Neural progenitor cell (in vitro differentiated cells): ENCODE data around the gene CCDC122.

Experiments used
- EZH2 ChIP-seq: fragments of 200-600 bp; sonication (generic); IDR thresholded peaks from 2 replicates; pipeline ENCODE4 v1.6.1; 2017; ENCODE audit warnings: antibody characterized with exemption, mild to moderate bottlenecking, moderate library complexity
- EZH2phosphoT487 ChIP-seq: fragments of 200-600 bp; sonication (generic); IDR thresholded peaks from 2 replicates; pipeline ENCODE4 v1.6.1; 2017; ENCODE audit warnings: antibody characterized with exemption
- TF ChIP-seq, protein P1 (sequence below): fragments of 200-600 bp; sonication (generic); IDR thresholded peaks from 2 replicates; pipeline ENCODE4 v1.5.1; 2017; ENCODE audit warnings: antibody characterized with exemption, mild to moderate bottlenecking

DNA sequence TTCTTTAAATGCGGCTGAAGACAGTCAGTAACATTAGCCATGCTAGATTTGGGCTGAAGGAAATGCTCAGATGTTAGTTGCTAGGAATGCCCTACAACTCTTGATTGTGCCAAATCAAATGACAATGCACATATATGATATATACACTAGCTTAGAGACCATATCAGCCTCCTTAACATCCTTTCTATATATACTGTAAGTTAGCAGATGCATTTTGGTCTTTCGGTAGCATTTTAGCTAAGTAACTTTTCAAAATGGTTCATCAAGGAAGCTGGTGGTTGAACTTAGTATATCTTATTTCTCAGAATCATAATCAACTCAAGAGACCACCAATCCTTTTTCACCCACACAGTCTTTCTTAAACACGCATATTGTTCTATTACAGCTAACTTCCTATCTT is 78.7 kb downstream of the CCDC122 start:
- TF ChIP-seq, protein P1, sequence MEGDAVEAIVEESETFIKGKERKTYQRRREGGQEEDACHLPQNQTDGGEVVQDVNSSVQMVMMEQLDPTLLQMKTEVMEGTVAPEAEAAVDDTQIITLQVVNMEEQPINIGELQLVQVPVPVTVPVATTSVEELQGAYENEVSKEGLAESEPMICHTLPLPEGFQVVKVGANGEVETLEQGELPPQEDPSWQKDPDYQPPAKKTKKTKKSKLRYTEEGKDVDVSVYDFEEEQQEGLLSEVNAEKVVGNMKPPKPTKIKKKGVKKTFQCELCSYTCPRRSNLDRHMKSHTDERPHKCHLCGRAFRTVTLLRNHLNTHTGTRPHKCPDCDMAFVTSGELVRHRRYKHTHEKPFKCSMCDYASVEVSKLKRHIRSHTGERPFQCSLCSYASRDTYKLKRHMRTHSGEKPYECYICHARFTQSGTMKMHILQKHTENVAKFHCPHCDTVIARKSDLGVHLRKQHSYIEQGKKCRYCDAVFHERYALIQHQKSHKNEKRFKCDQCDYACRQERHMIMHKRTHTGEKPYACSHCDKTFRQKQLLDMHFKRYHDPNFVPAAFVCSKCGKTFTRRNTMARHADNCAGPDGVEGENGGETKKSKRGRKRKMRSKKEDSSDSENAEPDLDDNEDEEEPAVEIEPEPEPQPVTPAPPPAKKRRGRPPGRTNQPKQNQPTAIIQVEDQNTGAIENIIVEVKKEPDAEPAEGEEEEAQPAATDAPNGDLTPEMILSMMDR, result no peak
- no peak for TF ChIP-seq EZH2
- TF ChIP-seq EZH2phosphoT487, result no peak
